ENCODE results near the gene KCNK5. TPM values are rescaled to one million over a fixed set of nuclear protein-coding genes. Genes with fewer than 3 reads are reported as not detected.

Gene KCNK5
- total and polyA plus RNA-seq, 7 experiments from 2014 or later, result 0.20 to 9.6 (median 0.29) TPM; not detected in 3

- H3K9me3 ChIP-seq (ENCODE audit: control insufficient read depth in 2 of 3, low read length in 3 of 3), result no peaks in the 10 kb centered on the region
- Mint-ChIP-seq H3K4me1 (no peaks in the 10 kb centered on the region), H3K9me3 (peaks cover 6 to 27% (median 10%) of the 10 kb centered on the region in 11 donors), H3K27ac (no peak overlapping the region), H3K4me3 (no peak overlapping the region), H3K27me3 (peaks cover 0 to 7% (median 0%) of the 10 kb centered on the region in 5 donors), H3K36me3 (peaks cover 0 to 20% (median 0%) of the 10 kb centered on the region in 5 donors)
- no peaks in the 10 kb centered on the region for H3K36me3 ChIP-seq (ENCODE audit: control insufficient read depth in 2 of 3, insufficient read depth in 3 of 3, low read length in 3 of 3)
- ATAC-seq (no peak), DNase-seq (no peak)
- intact Hi-C loops (cut with micrococcal nuclease), result no loop called here
- H3K4me1 ChIP-seq (ENCODE audit: control insufficient read depth in 2 of 2, insufficient read depth in 2 of 2, low read length in 2 of 2), result no peaks in the 10 kb centered on the region
- ChIA-PET POLR2A (no interaction called here), CTCF (no interaction called here)
- no peaks in the 10 kb centered on the region for H3K27me3 ChIP-seq (ENCODE audit: control insufficient read depth in 2 of 2, insufficient read depth in 2 of 2, low read length in 2 of 2)
- no peak overlapping the region for H3K27ac ChIP-seq (ENCODE audit: low read depth, low read length)
- no peak overlapping the region for H3K4me3 ChIP-seq (ENCODE audit: low read length)
These were observed 52.1 kb downstream of the KCNK5 start for GRCh38 chr6:39177130-39177529.

DNA sequence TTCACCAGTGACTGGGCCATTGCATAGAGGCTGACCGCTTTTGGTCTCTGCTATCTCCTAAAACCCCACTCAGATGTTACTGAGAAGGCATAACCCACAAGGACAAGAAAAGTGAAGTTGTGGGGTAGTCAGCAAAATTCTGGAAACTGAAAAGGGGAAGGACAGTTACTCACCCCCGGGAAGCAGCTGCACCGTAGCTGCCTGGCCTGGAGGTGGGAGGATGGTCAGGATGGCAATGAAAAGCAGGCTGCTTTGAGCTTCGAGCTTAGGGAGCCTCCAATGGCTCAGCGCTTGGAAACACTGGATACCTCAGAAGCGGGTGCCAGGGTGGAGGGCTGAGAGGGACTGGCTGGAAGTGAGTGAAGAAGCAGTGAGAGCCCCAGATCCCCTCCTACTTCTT, 56.0 kb downstream of the KCNK5 start:
- POLR2A ChIA-PET, result no interaction called here
- DNase-seq (no peak), ATAC-seq (peak; percentile 57)
- intact Hi-C loops (cut with micrococcal nuclease), result no loop called here
- peaks cover 0 to 5% (median 0%) of the 10 kb centered on the region in 3 experiments for H3K9me3 ChIP-seq (ENCODE audit: control insufficient read depth in 2 of 3, low read length in 3 of 3)
- CTCF ChIA-PET, result no interaction called here
- Mint-ChIP-seq H3K4me1 (no peaks in the 10 kb centered on the region), H3K9me3 (peaks cover 4 to 24% (median 10%) of the 10 kb centered on the region in 11 donors), H3K36me3 (peaks cover 0 to 19% (median 0%) of the 10 kb centered on the region in 5 donors), H3K4me3 (no peak overlapping the region), H3K27ac (no peak overlapping the region), H3K27me3 (peaks cover 0 to 7% (median under 1%) of the 10 kb centered on the region in 5 donors)
- H3K4me1 ChIP-seq (ENCODE audit: control insufficient read depth in 2 of 2, insufficient read depth in 2 of 2, low read length in 2 of 2), result no peaks in the 10 kb centered on the region
- no peak overlapping the region for H3K27ac ChIP-seq (ENCODE audit: low read depth, low read length)
- no peaks in the 10 kb centered on the region for H3K27me3 ChIP-seq (ENCODE audit: control insufficient read depth in 2 of 2, insufficient read depth in 2 of 2, low read length in 2 of 2)
- no peak overlapping the region for H3K4me3 ChIP-seq (ENCODE audit: low read length)
- no peaks in the 10 kb centered on the region for H3K36me3 ChIP-seq (ENCODE audit: control insufficient read depth in 2 of 3, insufficient read depth in 3 of 3, low read length in 3 of 3)

- H3K36me3 Mint-ChIP-seq, result peaks cover 0 to 18% (median 0%) of the 10 kb centered on the region in 5 donors
- no peak overlapping the region for H3K4me3 Mint-ChIP-seq
- Histone ChIP-seq H3K4me1 (ENCODE audit: control insufficient read depth in 2 of 2, insufficient read depth in 2 of 2, low read length in 2 of 2) (no peaks in the 10 kb centered on the region), H3K27ac (ENCODE audit: low read depth, low read length) (no peak overlapping the region), H3K4me3 (ENCODE audit: low read length) (no peak overlapping the region), H3K27me3 (ENCODE audit: control insufficient read depth in 2 of 2, insufficient read depth in 2 of 2, low read length in 2 of 2) (no peaks in the 10 kb centered on the region), H3K9me3 (ENCODE audit: control insufficient read depth in 2 of 3, low read length in 3 of 3) (peaks cover 0 to 5% (median 0%) of the 10 kb centered on the region in 3 experiments), H3K36me3 (ENCODE audit: control insufficient read depth in 2 of 3, insufficient read depth in 3 of 3, low read length in 3 of 3) (no peaks in the 10 kb centered on the region)
- H3K27me3 Mint-ChIP-seq, result peaks cover 0 to 7% (median 4%) of the 10 kb centered on the region in 5 donors
- peaks cover 2 to 16% (median 7%) of the 10 kb centered on the region in 11 donors for H3K9me3 Mint-ChIP-seq
- no peaks in the 10 kb centered on the region for H3K4me1 Mint-ChIP-seq
- intact Hi-C loops (cut with micrococcal nuclease), result no loop called here
- no peak overlapping the region for H3K27ac Mint-ChIP-seq
- ChIA-PET POLR2A (no interaction called here), CTCF (no interaction called here)
- no peak for ATAC-seq
- DNase-seq, result no peak
These were observed 56.9 kb downstream of the KCNK5 start for GRCh38 chr6:39172377-39172757.

DNA sequence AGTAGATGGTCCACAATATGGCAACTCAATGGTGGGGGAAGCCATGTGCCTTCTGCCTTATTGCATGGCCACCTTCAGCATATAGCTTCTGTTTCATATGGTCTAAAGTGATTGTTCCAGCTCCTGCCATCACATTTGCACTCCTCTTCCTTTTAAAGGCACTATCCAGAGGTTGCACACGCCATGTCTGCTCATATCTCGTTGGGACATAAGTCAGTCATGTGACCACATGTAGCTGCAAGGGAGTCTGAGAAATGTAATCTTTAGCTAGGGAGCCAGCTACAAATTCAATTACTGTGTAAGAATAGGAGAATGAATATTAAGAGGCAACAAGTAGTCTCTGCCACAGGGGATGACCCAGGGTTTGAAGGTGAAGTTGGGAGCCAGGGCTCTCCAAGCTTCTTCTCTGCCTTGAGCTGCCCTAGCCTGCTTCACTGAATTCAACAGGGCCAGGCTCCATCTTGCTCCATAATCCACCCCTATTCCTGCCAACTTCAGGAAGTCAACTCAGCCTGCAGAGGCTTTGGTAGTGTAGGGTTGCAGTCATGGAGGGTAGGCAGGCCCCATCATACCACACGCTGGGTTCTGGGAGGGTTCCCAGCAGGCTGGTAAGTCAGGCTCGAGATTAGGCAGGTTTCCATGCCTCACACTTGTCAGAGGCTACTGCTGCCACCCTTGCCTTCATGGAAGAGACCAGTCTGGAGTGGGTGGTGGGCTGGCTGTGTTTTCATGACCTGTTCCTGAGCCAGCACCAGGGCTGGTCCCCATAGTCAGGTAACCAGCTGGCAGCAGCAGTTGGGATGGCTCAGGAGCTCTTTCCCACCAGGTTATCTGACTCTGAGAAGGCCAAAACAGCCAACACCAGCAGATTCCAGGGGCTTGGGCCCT, 57.5 kb downstream of the KCNK5 start:
- Mint-ChIP-seq H3K4me3 (no peak overlapping the region), H3K36me3 (peaks cover 0 to 13% (median 0%) of the 10 kb centered on the region in 5 donors), H3K27ac (no peak overlapping the region), H3K9me3 (peaks cover 0 to 10% (median 4%) of the 10 kb centered on the region in 11 donors), H3K27me3 (peaks cover 0 to 13% (median 4%) of the 10 kb centered on the region in 5 donors), H3K4me1 (peaks cover 0 to 3% (median under 1%) of the 10 kb centered on the region in 7 donors)
- Histone ChIP-seq H3K27me3 (ENCODE audit: control insufficient read depth in 2 of 2, insufficient read depth in 2 of 2, low read length in 2 of 2) (no peaks in the 10 kb centered on the region), H3K36me3 (ENCODE audit: control insufficient read depth in 2 of 3, insufficient read depth in 3 of 3, low read length in 3 of 3) (no peaks in the 10 kb centered on the region), H3K4me3 (ENCODE audit: low read length) (no peak overlapping the region), H3K9me3 (ENCODE audit: control insufficient read depth in 2 of 3, low read length in 3 of 3) (peaks cover 0 to 5% (median 0%) of the 10 kb centered on the region in 3 experiments), H3K27ac (ENCODE audit: low read depth, low read length) (no peak overlapping the region), H3K4me1 (ENCODE audit: control insufficient read depth in 2 of 2, insufficient read depth in 2 of 2, low read length in 2 of 2) (no peaks in the 10 kb centered on the region)
- intact Hi-C loops (cut with micrococcal nuclease), result no loop called here
- ChIA-PET CTCF (interaction anchor here (0.6 to 1.5 kb wide), 3 partner anchors 9 to 131 kb away, joined by 3 to 4 read pairs (median 4); no protein-coding TSS in a partner anchor), POLR2A (no interaction called here)
- ATAC-seq, result no peak
- DNase-seq, result no peak

DNA sequence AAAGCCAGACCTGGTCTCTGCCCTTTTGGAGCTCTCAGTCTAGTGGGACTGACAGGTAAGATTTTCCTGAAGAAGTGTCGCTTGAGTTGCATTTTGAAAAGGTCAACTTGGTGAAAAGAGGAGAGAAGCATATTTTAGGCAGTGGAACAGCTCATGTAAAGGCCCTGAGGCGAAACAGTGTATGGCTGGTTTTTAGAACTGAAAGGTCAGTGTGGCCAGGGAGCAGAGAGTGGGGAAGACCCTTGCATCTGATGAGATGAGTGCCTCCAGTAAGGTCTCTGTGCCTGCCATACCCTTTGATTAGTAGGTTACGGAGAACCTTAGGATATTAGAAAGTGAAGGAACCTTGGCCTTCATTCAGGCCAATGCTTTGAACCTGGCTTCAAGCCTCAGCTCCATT, 58.4 kb downstream of the KCNK5 start:
- peaks cover 0 to 9% (median 3%) of the 10 kb centered on the region in 11 donors for H3K9me3 Mint-ChIP-seq
- peaks cover 0 to 13% (median 0%) of the 10 kb centered on the region in 5 donors for H3K36me3 Mint-ChIP-seq
- no peak overlapping the region for H3K27ac ChIP-seq (ENCODE audit: low read depth, low read length)
- POLR2A ChIA-PET, result no interaction called here
- CTCF ChIA-PET, result interaction anchor here (0.7 to 1.5 kb wide), 2 partner anchors 96 to 132 kb away, joined by 3 to 4 read pairs; no protein-coding TSS in a partner anchor
- H3K27me3 ChIP-seq (ENCODE audit: control insufficient read depth in 2 of 2, insufficient read depth in 2 of 2, low read length in 2 of 2), result no peaks in the 10 kb centered on the region
- H3K27ac Mint-ChIP-seq, result no peak overlapping the region
- H3K4me3 ChIP-seq (ENCODE audit: low read length), result no peak overlapping the region
- H3K4me3 Mint-ChIP-seq, result no peak overlapping the region
- H3K4me1 ChIP-seq (ENCODE audit: control insufficient read depth in 2 of 2, insufficient read depth in 2 of 2, low read length in 2 of 2), result peaks cover 0 to 3% of the 10 kb centered on the region in 2 donors
- H3K9me3 ChIP-seq (ENCODE audit: control insufficient read depth in 2 of 3, low read length in 3 of 3), result peaks cover 0 to 5% (median 0%) of the 10 kb centered on the region in 3 experiments
- peaks cover 0 to 8% (median 5%) of the 10 kb centered on the region in 7 donors for H3K4me1 Mint-ChIP-seq
- ATAC-seq, result no peak
- H3K27me3 Mint-ChIP-seq, result peaks cover 0 to 14% (median 4%) of the 10 kb centered on the region in 5 donors
- no peaks in the 10 kb centered on the region for H3K36me3 ChIP-seq (ENCODE audit: control insufficient read depth in 2 of 3, insufficient read depth in 3 of 3, low read length in 3 of 3)
- intact Hi-C loops (cut with micrococcal nuclease), result no loop called here
- no peak for DNase-seq

DNA sequence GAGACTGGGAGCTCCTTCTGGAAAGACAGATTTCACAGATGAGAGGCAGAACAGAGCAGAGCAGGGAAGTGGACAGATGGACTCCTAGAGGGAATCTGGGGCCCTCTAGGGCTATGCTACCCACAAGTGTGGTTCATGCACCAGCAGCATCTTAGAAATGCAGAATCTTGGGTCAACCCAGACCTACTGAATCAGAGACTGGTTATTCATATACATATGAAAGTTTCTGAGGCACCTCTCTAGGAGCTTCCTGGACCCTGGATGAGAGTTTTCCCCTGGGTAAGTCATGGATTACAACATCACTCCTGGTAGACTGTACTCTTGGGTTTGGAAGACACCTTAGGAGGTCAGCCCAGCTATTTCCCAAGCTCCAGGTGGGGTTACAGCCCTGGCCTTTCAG, 58.9 kb downstream of the KCNK5 start:
- peaks cover 0 to 9% (median 0%) of the 10 kb centered on the region in 11 donors for H3K9me3 Mint-ChIP-seq
- H3K27ac ChIP-seq (ENCODE audit: low read depth, low read length), result no peak overlapping the region
- ChIA-PET POLR2A (no interaction called here), CTCF (interaction anchor here (1.5 kb wide), 1 partner anchor 132 kb away, joined by 4 read pairs; no protein-coding TSS in a partner anchor)
- no peaks in the 10 kb centered on the region for H3K27me3 ChIP-seq (ENCODE audit: control insufficient read depth in 2 of 2, insufficient read depth in 2 of 2, low read length in 2 of 2)
- peaks cover 0 to 3% of the 10 kb centered on the region in 2 donors for H3K4me1 ChIP-seq (ENCODE audit: control insufficient read depth in 2 of 2, insufficient read depth in 2 of 2, low read length in 2 of 2)
- H3K27me3 Mint-ChIP-seq, result peaks cover 0 to 14% (median 4%) of the 10 kb centered on the region in 5 donors
- peaks cover 0 to 11% (median 0%) of the 10 kb centered on the region in 5 donors for H3K36me3 Mint-ChIP-seq
- DNase-seq (no peak), ATAC-seq (no peak)
- H3K36me3 ChIP-seq (ENCODE audit: control insufficient read depth in 2 of 3, insufficient read depth in 3 of 3, low read length in 3 of 3), result no peaks in the 10 kb centered on the region
- H3K9me3 ChIP-seq (ENCODE audit: control insufficient read depth in 2 of 3, low read length in 3 of 3), result peaks cover 0 to 5% (median 0%) of the 10 kb centered on the region in 3 experiments
- H3K4me3 ChIP-seq (ENCODE audit: low read length), result no peak overlapping the region
- H3K4me1 Mint-ChIP-seq, result peaks cover 0 to 8% (median 5%) of the 10 kb centered on the region in 7 donors
- H3K4me3 Mint-ChIP-seq, result no peak overlapping the region
- no peak overlapping the region for H3K27ac Mint-ChIP-seq
- intact Hi-C loops (cut with micrococcal nuclease), result no loop called here
